ENCODE data around the gene TMEM132E.

TMEM132E gene

DNA sequence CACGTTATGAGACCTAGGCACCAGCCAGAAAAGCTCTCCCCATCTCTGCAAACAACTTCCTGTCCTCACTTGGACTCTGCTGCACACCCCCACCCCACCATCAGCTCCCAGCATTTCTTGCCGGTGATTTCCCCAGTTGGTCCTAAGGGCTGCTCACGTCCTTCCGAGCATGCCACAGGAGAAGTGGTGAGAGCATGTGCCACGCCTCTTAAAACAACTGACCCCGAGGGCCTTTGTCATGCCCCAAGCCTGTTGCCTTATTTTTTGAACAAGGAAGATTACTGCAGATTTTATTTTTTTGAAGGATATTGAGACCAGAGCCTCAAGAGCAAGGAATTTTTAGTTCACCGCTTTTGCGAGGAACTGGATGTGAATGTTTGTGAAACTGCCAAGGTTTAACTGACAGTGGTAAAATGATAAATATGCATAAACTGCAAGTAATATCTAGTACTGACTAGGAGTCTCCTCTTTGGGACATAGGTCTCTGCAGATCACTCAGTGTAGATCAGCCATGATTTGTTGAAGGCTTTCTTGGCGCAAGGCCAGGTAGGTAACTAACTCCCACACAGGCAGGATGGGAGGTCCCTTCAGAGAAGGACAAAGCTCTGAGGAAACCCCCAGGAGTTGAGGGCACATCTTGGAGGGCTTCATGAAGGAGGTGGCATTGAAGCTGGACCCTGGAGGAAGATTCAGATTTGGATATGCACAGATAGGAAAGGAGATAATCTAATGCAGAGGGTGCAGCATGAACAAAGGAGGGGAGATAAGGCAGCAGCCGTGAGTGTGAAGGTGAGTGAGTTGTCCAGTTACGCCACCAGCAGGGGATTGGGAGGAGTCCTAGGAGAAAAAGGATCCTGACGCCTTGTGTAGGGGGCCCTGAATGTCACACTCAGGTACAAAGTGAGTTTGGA is 44.7 kb downstream of the TMEM132E start:
- H3K9me3 ChIP-seq (ENCODE audit: control insufficient read depth, low read depth, low read length) = no peaks in the 10 kb centered on the region
- H3K9ac ChIP-seq (ENCODE audit: low read length) = no peak overlapping the region
- no peaks in the 10 kb centered on the region for H3K27me3 ChIP-seq (ENCODE audit: control insufficient read depth, insufficient read depth, low read length)
- peaks cover 15% of the 10 kb centered on the region for H3K4me1 ChIP-seq (ENCODE audit: control insufficient read depth, low read depth, low read length)
- no peak overlapping the region for H3K27ac ChIP-seq (ENCODE audit: low read length)
- no peaks in the 10 kb centered on the region for H3K36me3 ChIP-seq (ENCODE audit: control insufficient read depth, low read depth, low read length)
- H3K4me3 ChIP-seq (ENCODE audit: low read length) = no peak overlapping the region

- Histone ChIP-seq H3K27ac (ENCODE audit: low read length) (no peak overlapping the region), H3K9me3 (ENCODE audit: control insufficient read depth, low read depth, low read length) (no peaks in the 10 kb centered on the region), H3K36me3 (ENCODE audit: control insufficient read depth, low read depth, low read length) (no peaks in the 10 kb centered on the region), H3K4me1 (ENCODE audit: control insufficient read depth, low read depth, low read length) (peaks cover 15% of the 10 kb centered on the region), H3K4me3 (ENCODE audit: low read length) (no peak overlapping the region), H3K9ac (ENCODE audit: low read length) (no peak overlapping the region), H3K27me3 (ENCODE audit: control insufficient read depth, insufficient read depth, low read length) (no peaks in the 10 kb centered on the region)
Measured at GRCh38 chr17:34624767-34625383, 45.5 kb downstream of the TMEM132E start.

GRCh38 chr17:34626121-34626681 is 46.8 kb downstream of the TMEM132E start:
- no peaks in the 10 kb centered on the region for H3K27me3 ChIP-seq (ENCODE audit: control insufficient read depth, insufficient read depth, low read length)
- H3K4me1 ChIP-seq (ENCODE audit: control insufficient read depth, low read depth, low read length) = peaks cover 15% of the 10 kb centered on the region
- H3K27ac ChIP-seq (ENCODE audit: low read length) = no peak overlapping the region
- no peak overlapping the region for H3K9ac ChIP-seq (ENCODE audit: low read length)
- H3K4me3 ChIP-seq (ENCODE audit: low read length) = no peak overlapping the region
- no peaks in the 10 kb centered on the region for H3K36me3 ChIP-seq (ENCODE audit: control insufficient read depth, low read depth, low read length)
- no peaks in the 10 kb centered on the region for H3K9me3 ChIP-seq (ENCODE audit: control insufficient read depth, low read depth, low read length)

DNA sequence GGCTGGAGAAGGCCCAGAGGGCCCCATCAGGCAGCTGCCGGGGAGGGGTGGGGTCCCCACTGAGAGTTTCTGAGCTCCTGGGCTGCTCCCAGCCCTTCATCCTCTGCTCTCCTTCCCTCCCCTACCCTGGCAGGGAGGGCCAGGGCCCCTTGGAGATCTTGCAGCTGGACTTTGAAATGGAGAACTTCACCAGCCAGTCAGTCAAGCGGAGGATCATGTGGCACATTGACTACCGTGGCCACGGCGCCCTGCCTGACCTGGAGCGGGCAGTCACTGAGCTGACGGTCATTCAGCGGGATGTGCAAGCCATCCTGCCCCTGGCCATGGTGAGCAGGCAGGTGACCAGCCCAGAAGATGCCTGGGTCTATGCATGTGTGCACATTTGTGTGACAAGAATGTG is 49.5 kb downstream of the TMEM132E start:
- Histone ChIP-seq H3K36me3 (ENCODE audit: control insufficient read depth, low read depth, low read length) (no peaks in the 10 kb centered on the region), H3K9me3 (ENCODE audit: control insufficient read depth, low read depth, low read length) (no peaks in the 10 kb centered on the region), H3K4me1 (ENCODE audit: control insufficient read depth, low read depth, low read length) (peaks cover 21% of the 10 kb centered on the region), H3K27ac (ENCODE audit: low read length) (no peak overlapping the region), H3K27me3 (ENCODE audit: control insufficient read depth, insufficient read depth, low read length) (no peaks in the 10 kb centered on the region), H3K9ac (ENCODE audit: low read length) (no peak overlapping the region), H3K4me3 (ENCODE audit: low read length) (no peak overlapping the region)

DNA sequence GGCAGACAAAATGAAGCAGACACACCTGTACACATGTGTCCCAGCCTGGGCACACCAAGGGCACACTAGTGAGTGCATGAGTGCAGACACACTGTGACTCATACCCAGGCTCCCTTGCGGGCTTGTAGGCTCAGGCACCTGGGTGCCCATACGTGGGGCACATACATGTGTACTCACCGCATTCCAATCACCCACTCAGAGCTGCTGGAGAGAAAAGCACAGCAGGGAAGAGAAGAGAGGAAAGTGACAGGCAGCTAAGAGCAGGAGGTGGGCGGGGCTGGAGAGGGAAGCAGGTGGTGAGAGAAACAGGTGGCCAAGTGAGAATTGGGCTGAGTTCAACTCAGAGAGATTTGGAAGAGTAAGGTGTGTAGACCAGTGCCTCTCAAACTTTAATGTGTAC is 54.0 kb downstream of the TMEM132E start:
- Histone ChIP-seq H3K27me3 (ENCODE audit: control insufficient read depth, insufficient read depth, low read length) (no peaks in the 10 kb centered on the region), H3K9ac (ENCODE audit: low read length) (no peak overlapping the region), H3K4me3 (ENCODE audit: low read length) (no peak overlapping the region), H3K36me3 (ENCODE audit: control insufficient read depth, low read depth, low read length) (no peaks in the 10 kb centered on the region), H3K27ac (ENCODE audit: low read length) (no peak overlapping the region), H3K4me1 (ENCODE audit: control insufficient read depth, low read depth, low read length) (peaks cover 6% of the 10 kb centered on the region), H3K9me3 (ENCODE audit: control insufficient read depth, low read depth, low read length) (no peaks in the 10 kb centered on the region)

DNA sequence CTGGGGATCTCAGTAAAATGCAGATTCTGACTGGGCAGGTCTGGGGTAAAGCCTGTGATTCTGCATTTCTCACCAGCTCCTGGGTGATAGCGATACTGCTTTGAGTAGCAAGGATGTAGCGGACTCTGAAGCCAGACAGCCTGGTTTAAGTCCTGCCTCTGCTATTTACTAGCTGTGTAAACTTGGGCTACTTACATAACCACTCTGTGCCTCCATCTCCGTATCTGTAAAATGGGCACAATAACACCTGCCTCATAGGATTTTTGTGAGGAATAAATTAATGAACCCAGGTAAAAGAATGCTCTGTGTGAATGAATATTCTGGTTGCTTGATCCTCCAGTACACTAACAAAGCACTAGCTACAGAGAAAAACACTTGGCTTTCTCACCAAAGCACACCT is 54.4 kb downstream of the TMEM132E start:
- Histone ChIP-seq H3K4me3 (ENCODE audit: low read length) (no peak overlapping the region), H3K27ac (ENCODE audit: low read length) (no peak overlapping the region), H3K9me3 (ENCODE audit: control insufficient read depth, low read depth, low read length) (no peaks in the 10 kb centered on the region), H3K4me1 (ENCODE audit: control insufficient read depth, low read depth, low read length) (peaks cover 6% of the 10 kb centered on the region), H3K9ac (ENCODE audit: low read length) (no peak overlapping the region), H3K27me3 (ENCODE audit: control insufficient read depth, insufficient read depth, low read length) (no peaks in the 10 kb centered on the region), H3K36me3 (ENCODE audit: control insufficient read depth, low read depth, low read length) (no peaks in the 10 kb centered on the region)

DNA sequence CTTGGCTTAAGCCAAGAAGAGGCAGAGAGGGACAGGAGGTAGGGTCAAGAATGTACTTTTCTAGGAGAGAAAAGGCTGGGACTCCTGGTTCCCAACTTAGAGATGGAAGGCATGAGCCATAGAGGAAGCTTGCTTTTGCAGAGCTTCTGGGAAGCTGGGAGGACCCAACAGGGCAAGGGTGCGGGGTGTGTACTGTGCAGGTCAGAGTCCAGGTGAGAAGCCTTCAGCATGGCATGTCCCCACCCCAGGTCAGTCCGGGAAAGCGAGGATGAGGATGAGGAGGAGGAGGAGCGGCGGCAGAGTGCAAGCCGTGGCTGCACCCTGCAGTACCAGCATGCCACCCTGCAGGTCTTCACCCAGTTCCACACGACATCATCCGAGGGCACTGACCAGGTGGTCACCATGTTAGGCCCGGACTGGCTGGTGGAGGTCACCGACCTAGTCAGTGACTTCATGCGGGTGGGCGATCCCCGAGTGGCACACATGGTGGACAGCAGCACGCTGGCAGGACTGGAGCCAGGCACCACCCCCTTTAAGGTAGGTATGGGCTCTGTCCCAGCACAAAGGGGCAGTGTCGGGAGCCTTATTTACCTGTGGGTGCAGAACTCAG is 55.3 kb downstream of the TMEM132E start:
- H3K9me3 ChIP-seq (ENCODE audit: control insufficient read depth, low read depth, low read length) = no peaks in the 10 kb centered on the region
- no peaks in the 10 kb centered on the region for H3K36me3 ChIP-seq (ENCODE audit: control insufficient read depth, low read depth, low read length)
- no peak overlapping the region for H3K27ac ChIP-seq (ENCODE audit: low read length)
- H3K9ac ChIP-seq (ENCODE audit: low read length) = no peak overlapping the region
- no peak overlapping the region for H3K4me3 ChIP-seq (ENCODE audit: low read length)
- peaks cover 6% of the 10 kb centered on the region for H3K4me1 ChIP-seq (ENCODE audit: control insufficient read depth, low read depth, low read length)
- H3K27me3 ChIP-seq (ENCODE audit: control insufficient read depth, insufficient read depth, low read length) = no peaks in the 10 kb centered on the region

DNA sequence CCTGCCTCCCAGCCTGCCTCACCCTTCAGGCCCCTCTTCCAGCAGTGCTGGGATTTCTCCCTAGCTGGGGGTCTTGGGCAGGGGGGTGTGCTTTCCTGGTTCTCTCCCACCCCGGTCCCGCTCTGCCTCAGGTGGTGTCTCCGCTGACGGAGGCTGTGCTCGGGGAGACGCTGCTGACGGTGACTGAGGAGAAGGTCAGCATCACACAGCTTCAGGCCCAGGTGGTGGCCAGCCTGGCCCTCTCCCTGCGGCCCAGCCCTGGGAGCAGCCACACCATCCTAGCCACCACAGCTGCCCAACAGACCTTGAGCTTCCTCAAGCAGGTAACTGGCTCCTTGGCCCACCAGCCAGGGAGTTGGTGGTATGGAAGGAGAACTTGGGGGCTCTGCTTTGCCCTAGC is 56.5 kb downstream of the TMEM132E start:
- Histone ChIP-seq H3K4me3 (ENCODE audit: low read length) (no peak overlapping the region), H3K27ac (ENCODE audit: low read length) (no peak overlapping the region), H3K36me3 (ENCODE audit: control insufficient read depth, low read depth, low read length) (no peaks in the 10 kb centered on the region), H3K27me3 (ENCODE audit: control insufficient read depth, insufficient read depth, low read length) (no peaks in the 10 kb centered on the region), H3K9ac (ENCODE audit: low read length) (no peak overlapping the region), H3K4me1 (ENCODE audit: control insufficient read depth, low read depth, low read length) (peaks cover 6% of the 10 kb centered on the region), H3K9me3 (ENCODE audit: control insufficient read depth, low read depth, low read length) (no peaks in the 10 kb centered on the region)

DNA sequence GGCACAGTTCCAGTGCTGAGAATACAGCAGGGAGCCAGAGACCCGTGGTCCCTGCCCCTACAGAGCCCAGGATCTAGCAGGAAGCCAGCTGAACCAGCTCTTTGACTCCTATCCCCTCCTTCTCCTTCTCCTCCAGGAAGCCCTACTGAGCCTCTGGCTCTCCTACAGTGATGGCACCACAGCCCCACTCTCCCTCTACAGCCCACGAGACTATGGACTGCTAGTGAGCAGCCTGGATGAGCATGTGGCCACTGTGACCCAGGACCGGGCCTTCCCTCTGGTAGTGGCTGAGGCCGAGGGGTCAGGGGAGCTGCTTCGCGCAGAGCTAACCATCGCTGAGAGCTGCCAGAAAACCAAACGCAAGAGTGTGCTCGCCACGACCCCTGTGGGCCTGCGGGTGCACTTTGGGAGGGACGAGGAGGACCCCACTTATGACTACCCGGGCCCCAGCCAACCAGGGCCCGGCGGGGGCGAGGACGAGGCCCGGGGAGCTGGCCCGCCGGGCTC is 57.7 kb downstream of the TMEM132E start:
- no peak overlapping the region for H3K9ac ChIP-seq (ENCODE audit: low read length)
- no peak overlapping the region for H3K27ac ChIP-seq (ENCODE audit: low read length)
- H3K4me1 ChIP-seq (ENCODE audit: control insufficient read depth, low read depth, low read length) = peaks cover 6% of the 10 kb centered on the region
- no peak overlapping the region for H3K4me3 ChIP-seq (ENCODE audit: low read length)
- no peaks in the 10 kb centered on the region for H3K36me3 ChIP-seq (ENCODE audit: control insufficient read depth, low read depth, low read length)
- no peaks in the 10 kb centered on the region for H3K27me3 ChIP-seq (ENCODE audit: control insufficient read depth, insufficient read depth, low read length)
- H3K9me3 ChIP-seq (ENCODE audit: control insufficient read depth, low read depth, low read length) = no peaks in the 10 kb centered on the region

DNA sequence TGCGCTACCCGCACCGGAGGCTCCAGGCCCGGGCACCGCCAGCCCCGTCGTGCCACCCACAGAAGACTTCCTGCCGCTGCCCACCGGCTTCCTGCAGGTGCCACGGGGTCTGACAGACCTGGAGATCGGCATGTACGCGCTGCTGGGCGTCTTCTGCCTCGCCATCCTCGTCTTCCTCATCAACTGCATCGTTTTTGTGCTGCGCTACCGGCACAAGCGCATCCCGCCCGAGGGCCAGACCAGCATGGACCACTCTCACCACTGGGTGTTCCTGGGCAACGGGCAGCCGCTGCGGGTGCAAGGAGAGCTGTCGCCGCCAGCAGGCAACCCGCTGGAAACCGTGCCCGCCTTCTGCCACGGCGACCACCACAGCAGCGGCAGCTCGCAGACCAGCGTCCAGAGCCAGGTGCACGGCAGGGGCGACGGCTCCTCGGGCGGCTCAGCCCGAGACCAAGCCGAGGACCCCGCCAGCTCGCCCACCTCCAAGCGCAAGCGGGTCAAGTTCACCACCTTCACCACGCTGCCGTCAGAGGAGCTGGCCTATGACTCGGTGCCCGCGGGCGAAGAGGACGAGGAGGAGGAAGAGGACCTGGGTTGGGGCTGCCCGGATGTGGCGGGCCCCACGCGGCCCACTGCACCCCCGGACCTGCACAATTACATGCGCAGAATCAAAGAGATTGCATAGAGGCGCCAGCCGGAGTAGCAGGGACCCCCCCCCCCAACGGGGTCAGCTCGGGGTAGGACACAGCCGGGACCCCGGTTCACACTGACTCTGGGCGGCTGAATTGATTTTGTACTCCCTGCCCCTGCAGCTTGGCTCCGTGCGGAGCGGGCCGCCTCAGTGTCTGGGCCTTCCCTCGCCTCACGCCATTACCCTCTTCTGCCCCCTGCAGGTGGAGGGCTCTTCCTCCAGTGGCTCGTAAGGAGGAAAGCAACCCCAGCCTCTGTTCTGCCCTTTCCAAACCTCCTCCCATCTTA is 58.5 kb downstream of the TMEM132E start:
- Histone ChIP-seq H3K27me3 (ENCODE audit: control insufficient read depth, insufficient read depth, low read length) (no peaks in the 10 kb centered on the region), H3K27ac (ENCODE audit: low read length) (no peak overlapping the region), H3K4me1 (ENCODE audit: control insufficient read depth, low read depth, low read length) (peaks cover 6% of the 10 kb centered on the region), H3K9ac (ENCODE audit: low read length) (no peak overlapping the region), H3K4me3 (ENCODE audit: low read length) (no peak overlapping the region), H3K9me3 (ENCODE audit: control insufficient read depth, low read depth, low read length) (no peaks in the 10 kb centered on the region), H3K36me3 (ENCODE audit: control insufficient read depth, low read depth, low read length) (no peaks in the 10 kb centered on the region)

All from iPS-18a (cell line).